Nephron (organoid): Measurements from ENCODE around the gene SPRR2A.
"Not testable (repeated sequence)": the region's sequence is repeated elsewhere in the genome, so short reads cannot be mapped to it uniquely, and the experiment has no call there.

Source experiments
- H3K27ac Mint-ChIP-seq, 3 experiments: 2 replicates each; pipeline ENCODE4 v1.8.0; 2020; ENCODE audit warnings: mixed read lengths in 3 of 3, mild to moderate bottlenecking in 2 of 3, moderate library complexity in 1 of 3
- H3K27me3 Mint-ChIP-seq: 2 replicates; pipeline ENCODE4 v1.8.0; 2021; ENCODE audit warnings: low read depth, mild to moderate bottlenecking, moderate library complexity, mixed read lengths
- H3K36me3 Mint-ChIP-seq: 2 replicates; pipeline ENCODE4 v1.8.0; 2020; ENCODE audit warnings: low read depth, mixed read lengths
- H3K4me1 Mint-ChIP-seq: 2 replicates; pipeline ENCODE4 v1.8.0; 2020; ENCODE audit warnings: mixed read lengths
- H3K4me3 Mint-ChIP-seq, 3 experiments: 2 replicates each; pipeline ENCODE4 v1.8.0; 2020; ENCODE audit warnings: mild to moderate bottlenecking in 3 of 3, mixed read lengths in 3 of 3, moderate library complexity in 2 of 3
- H3K9me3 Mint-ChIP-seq: 2 replicates; pipeline ENCODE4 v1.8.0; 2020; ENCODE audit warnings: mixed read lengths
- TF ChIP-seq, protein P1 (sequence below), 3 experiments: fragments of 200-600 bp; sonication (generic); IDR thresholded peaks; one replicate each; pipeline ENCODE4 v1.5.0; 2021; ENCODE audit warnings: antibody characterized with exemption in 3 of 3; ENCODE audit not compliant: unreplicated experiment in 3 of 3

The SPRR2A gene

DNA sequence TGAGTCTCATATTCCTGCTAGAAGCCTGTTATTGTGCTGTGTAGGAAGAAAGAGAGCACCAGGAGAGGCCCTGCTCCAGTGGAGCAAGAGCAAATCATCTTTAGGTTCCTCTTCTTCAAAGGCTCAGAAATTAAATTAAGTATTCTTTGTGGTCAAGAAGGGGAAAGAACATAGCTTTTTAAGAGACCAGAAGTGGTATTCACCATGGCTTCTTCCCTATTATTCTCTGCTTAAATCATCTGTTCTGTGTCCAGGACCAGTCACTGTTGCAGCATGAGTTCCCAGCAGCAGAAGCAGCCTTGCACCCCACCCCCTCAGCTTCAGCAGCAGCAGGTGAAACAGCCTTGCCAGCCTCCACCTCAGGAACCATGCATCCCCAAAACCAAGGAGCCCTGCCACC lies 25.2 kb downstream of the SPRR2A start:
- no peaks in the 10 kb centered on the region for H3K36me3 Mint-ChIP-seq
- TF ChIP-seq, protein P1, sequence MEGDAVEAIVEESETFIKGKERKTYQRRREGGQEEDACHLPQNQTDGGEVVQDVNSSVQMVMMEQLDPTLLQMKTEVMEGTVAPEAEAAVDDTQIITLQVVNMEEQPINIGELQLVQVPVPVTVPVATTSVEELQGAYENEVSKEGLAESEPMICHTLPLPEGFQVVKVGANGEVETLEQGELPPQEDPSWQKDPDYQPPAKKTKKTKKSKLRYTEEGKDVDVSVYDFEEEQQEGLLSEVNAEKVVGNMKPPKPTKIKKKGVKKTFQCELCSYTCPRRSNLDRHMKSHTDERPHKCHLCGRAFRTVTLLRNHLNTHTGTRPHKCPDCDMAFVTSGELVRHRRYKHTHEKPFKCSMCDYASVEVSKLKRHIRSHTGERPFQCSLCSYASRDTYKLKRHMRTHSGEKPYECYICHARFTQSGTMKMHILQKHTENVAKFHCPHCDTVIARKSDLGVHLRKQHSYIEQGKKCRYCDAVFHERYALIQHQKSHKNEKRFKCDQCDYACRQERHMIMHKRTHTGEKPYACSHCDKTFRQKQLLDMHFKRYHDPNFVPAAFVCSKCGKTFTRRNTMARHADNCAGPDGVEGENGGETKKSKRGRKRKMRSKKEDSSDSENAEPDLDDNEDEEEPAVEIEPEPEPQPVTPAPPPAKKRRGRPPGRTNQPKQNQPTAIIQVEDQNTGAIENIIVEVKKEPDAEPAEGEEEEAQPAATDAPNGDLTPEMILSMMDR (IDR thresholded peaks at IDR 0.05; ENCODE audit: unreplicated experiment in 3 of 3) = no peak
- H3K4me3 Mint-ChIP-seq = no peak overlapping the region
- H3K4me1 Mint-ChIP-seq = no peaks in the 10 kb centered on the region
- H3K9me3 Mint-ChIP-seq = no peaks in the 10 kb centered on the region
- H3K27ac Mint-ChIP-seq = no peak overlapping the region
- peaks cover 9% of the 10 kb centered on the region for H3K27me3 Mint-ChIP-seq

DNA sequence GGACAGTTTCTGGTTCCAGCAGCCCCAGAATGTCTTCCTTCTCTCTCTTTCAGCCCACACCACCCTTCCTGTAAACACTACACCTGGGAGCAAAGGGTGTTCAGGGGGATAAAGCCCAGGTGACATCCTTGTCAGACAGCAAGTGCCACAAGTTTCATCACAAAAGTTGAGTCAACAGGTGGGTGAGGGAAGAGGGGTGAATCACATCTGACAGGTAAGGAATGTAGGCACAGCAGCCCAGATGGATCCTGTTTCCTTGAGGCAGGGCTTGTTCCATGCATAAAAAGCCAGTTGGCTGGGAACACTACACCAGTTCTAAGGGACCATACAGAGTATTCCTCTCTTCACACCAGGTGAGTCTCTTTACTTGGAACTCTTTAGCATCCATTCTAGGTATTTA lies 26.4 kb downstream of the SPRR2A start, which contains the start of gene SPRR1B:
TSS of gene SPRR1B (plus strand) at position 309 of the 400 bp plus-strand sequence. CDS start 1,143 bp downstream, outside the sequence.
- Mint-ChIP-seq H3K9me3 (no peaks in the 10 kb centered on the region), H3K4me3 (no peak within 1 kb of the TSS), H3K36me3 (no peaks in the 10 kb centered on the region), H3K4me1 (no peaks in the 10 kb centered on the region), H3K27ac (no peak within 1 kb of the TSS), H3K27me3 (peaks cover 9% of the 10 kb centered on the region)
- TF ChIP-seq, protein P1 (IDR thresholded peaks at IDR 0.05; ENCODE audit: unreplicated experiment in 3 of 3) = no peak

DNA sequence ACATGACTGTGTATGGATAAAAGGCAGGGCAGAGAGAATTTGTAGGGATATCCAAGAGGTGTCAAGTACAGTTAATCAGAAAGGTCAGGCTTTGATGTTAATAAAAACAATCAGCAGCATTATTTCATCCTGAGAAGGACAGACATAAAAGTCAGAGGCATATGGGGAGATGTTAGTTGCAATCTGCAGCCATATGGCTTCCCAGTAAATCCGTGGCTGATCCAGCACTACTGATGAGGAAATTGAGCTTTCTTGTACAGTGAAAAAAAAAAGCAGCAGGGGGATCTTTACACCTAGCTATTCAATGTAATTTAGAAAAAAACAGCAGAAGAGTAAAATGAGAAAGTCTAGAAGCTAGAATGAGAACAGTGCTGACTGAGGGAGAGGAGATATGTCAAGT lies 28.5 kb downstream of the SPRR2A start:
- Mint-ChIP-seq H3K27ac (no peak overlapping the region), H3K27me3 (peaks cover 9% of the 10 kb centered on the region), H3K36me3 (no peaks in the 10 kb centered on the region), H3K4me3 (no peak overlapping the region), H3K9me3 (no peaks in the 10 kb centered on the region), H3K4me1 (no peaks in the 10 kb centered on the region)
- TF ChIP-seq, protein P1 (IDR thresholded peaks at IDR 0.05; ENCODE audit: unreplicated experiment in 3 of 3) = no peak

DNA sequence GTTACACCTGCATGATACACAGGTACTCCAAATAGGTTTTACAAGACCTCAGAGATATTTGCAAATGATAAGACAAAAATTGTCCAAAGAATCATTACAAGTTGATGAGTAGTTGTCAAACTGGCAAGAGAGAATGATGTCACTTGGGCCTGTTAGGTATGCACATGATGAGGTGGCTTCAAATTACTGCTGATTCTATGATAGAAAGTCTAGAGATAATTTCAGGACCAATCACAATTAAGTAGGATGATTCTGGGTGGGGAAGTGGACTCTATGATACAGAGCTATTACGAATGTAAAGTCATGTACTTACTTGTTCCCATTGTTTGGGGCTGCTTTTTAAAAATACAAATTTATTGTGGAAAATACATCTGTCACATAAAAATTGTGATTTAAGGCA lies 31.5 kb downstream of the SPRR2A start:
- Mint-ChIP-seq H3K4me1 (no peaks in the 10 kb centered on the region), H3K27me3 (peaks cover 5% of the 10 kb centered on the region), H3K27ac (no peak overlapping the region), H3K4me3 (no peak overlapping the region), H3K9me3 (no peaks in the 10 kb centered on the region), H3K36me3 (no peaks in the 10 kb centered on the region)
- TF ChIP-seq, protein P1 (IDR thresholded peaks at IDR 0.05; ENCODE audit: unreplicated experiment in 3 of 3) = no peak

DNA sequence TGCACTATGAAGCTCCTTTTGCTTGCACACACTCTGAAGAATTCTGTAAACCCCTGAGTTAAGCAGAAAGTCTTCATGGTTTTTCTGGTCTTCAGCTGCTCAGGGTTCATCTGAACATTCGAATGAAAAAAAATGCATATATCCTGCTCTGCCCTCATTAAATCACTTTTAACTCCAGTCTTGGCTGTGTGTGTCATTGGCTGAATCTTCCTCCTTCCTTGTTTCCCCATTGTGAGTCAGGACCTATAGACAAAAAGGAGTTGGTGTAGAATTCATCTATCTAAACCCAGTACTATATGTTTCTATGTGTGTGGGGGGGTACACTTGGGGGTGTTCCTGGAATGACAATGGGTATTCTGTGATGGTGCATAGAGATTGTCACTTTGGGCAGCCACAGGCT lies 32.9 kb downstream of the SPRR2A start:
- no peaks in the 10 kb centered on the region for H3K9me3 Mint-ChIP-seq
- H3K4me3 Mint-ChIP-seq = no peak overlapping the region
- H3K27ac Mint-ChIP-seq = no peak overlapping the region
- H3K27me3 Mint-ChIP-seq = no peaks in the 10 kb centered on the region
- H3K4me1 Mint-ChIP-seq = no peaks in the 10 kb centered on the region
- no peaks in the 10 kb centered on the region for H3K36me3 Mint-ChIP-seq
- TF ChIP-seq, protein P1 (IDR thresholded peaks at IDR 0.05; ENCODE audit: unreplicated experiment in 3 of 3) = no peak

DNA sequence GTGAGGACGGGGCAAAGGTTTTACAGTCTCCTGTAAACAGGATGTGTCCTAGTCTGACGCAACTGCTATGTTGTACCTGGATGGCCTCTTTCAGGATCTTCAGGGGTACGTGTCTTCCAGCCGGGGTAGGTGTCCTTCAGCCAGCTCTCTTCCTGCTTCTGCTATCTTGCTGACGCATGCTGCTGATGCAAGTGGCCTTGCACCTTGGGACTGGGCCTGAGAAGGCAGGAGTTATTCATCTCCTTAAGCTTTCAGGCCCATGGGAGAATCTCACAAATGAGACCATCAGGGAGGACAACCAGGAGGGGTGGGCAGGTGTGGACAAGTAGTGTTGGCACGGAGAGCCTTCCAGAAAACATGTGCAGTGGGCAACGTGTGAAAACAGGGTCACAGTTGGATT lies 34.2 kb downstream of the SPRR2A start:
- Mint-ChIP-seq H3K9me3 (no peaks in the 10 kb centered on the region), H3K4me1 (no peaks in the 10 kb centered on the region), H3K4me3 (no peak overlapping the region), H3K27ac (no peak overlapping the region), H3K27me3 (peaks cover 4% of the 10 kb centered on the region), H3K36me3 (no peaks in the 10 kb centered on the region)
- TF ChIP-seq, protein P1 (IDR thresholded peaks at IDR 0.05; ENCODE audit: unreplicated experiment in 3 of 3) = no peak

DNA sequence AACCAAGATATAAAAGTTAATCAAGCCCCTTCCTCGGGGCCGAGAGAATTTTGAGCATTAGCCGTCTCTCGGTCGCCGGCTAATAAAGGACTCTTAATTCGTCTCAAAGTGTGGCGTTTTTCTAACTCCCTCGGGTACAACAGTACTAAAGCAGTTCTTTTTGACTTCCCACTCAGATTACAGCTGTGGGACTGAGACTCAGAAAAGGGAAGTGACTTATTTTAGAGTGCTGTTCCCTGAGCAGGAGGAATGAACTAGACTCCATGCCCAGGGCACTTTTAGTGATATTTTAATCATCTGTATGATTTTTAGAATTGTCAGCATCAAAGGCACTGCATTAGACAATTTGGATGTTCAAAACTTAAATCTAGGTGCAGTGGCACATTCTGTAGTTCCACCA lies 35.0 kb downstream of the SPRR2A start:
- H3K27ac Mint-ChIP-seq, H3K9me3 Mint-ChIP-seq, H3K4me1 Mint-ChIP-seq: not testable (repeated sequence)

DNA sequence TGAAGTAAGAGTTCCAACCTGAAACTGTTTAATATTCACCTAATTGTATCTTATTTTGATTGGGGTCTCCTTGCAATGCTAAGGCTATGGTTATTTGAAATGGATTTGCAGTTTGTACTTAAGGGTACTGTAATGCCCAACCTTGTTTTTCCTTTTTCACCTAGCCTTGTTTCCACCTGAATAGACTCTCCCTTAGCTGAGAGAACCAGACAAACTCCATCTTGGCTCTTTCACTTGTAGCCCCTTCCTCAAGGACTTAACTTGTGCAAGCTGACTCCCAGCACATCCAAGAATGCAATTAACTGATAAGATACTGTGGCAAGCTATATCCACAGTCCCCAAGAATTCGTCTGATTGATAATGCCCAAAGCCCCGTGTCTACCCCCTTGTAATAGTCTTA lies 35.5 kb downstream of the SPRR2A start:
- H3K27me3 Mint-ChIP-seq, H3K36me3 Mint-ChIP-seq, H3K9me3 Mint-ChIP-seq, H3K4me1 Mint-ChIP-seq, H3K4me3 Mint-ChIP-seq, H3K27ac Mint-ChIP-seq: not testable (repeated sequence)

More for the DNA sequence above, 35.0 kb downstream of the SPRR2A start:
- not testable (repeated sequence) for H3K4me3 Mint-ChIP-seq, H3K27me3 Mint-ChIP-seq, H3K36me3 Mint-ChIP-seq

DNA sequence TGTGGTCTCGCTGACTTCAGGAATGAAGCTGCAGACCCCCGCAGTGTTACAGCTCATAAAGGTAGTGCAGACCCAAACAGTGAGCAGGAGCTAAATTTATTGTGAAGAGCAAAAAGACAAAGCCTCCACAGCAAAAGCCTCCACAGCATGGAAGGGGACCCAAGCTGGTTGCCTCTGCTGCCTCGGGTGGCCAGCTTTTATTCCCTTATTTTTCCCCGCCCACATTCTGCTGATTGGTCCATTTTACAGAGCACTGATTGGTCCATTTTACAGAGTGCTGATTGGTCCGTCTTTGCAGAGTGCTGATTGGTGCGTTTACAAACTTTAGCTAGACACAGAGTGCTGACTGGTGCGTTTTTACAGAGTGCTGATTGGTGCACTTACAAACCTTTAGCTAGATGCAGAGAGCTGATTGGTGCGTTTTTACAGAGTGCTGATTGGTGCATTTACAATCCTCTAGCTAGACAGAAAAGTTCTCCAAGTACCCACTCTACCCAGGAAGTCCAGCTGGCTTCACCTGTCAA lies 46.0 kb downstream of the SPRR2A start:
- not testable (repeated sequence) for H3K27ac Mint-ChIP-seq, H3K4me1 Mint-ChIP-seq, H3K9me3 Mint-ChIP-seq, H3K27me3 Mint-ChIP-seq, H3K36me3 Mint-ChIP-seq, H3K4me3 Mint-ChIP-seq
